ENCODE data around the gene PNPLA5. TPM values are rescaled to one million over a fixed set of nuclear protein-coding genes. Genes with fewer than 3 reads are reported as not detected.

Gene PNPLA5
- total and polyA plus RNA-seq, 2 of the 13 experiments (the other 11 are each of a cell fraction or from before 2014, with no cell fraction given) = not detected

DNA sequence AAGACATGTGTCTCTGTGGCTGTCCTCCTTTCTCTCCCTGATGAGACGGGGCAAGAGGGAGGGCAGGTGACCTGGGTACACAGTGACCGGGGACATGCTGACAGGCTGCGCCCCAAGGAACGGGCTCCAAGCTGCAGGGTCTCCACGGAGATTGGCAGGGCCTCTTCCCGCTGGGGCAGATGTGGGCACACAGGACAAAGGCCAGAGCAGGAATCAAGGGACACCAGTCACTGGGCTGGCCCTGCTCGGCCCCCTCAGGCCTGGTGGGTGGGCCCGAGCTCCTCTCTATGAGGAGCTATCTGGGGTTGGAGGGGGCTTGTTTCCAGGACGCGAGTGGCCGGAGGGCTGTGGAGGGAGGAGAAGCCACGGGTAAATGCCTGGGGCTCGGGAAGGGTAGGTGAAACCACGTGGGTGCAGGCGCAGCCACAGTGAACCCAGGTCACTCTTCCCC is 11.2 kb downstream of the PNPLA5 start:
- no peak for DNase-seq (ENCODE audit: low spot score)
- intact Hi-C loops (cut with micrococcal nuclease; ENCODE audit: unreplicated experiment) = no loop called here
- no TSS peak for BruUV-seq (replicated peaks)
- H2AFZ ChIP-seq (ENCODE audit: low read length) = no peak overlapping the region
- no peaks in the 10 kb centered on the region for H3K9me3 ChIP-seq (ENCODE audit: low read length)
- H3K27ac ChIP-seq (ENCODE audit: extremely low read length, insufficient read depth, low read length) = no peak overlapping the region
- H3K9ac ChIP-seq (ENCODE audit: insufficient read depth, low read depth, low read length) = no peak overlapping the region
- CTCF ChIA-PET (ENCODE audit: low intra/inter-chr PET ratio, low total read pairs) = no interaction called here
- H3K36me3 ChIP-seq (replicated peaks in 1 of 2; ENCODE audit: control insufficient read depth in 1 of 2, insufficient read depth in 2 of 2, low read length in 2 of 2) = no peaks in the 10 kb centered on the region
- H3K4me3 ChIP-seq (replicated peaks in 1 of 3; ENCODE audit: insufficient read depth in 1 of 3, low read depth in 2 of 3, low read length in 3 of 3) = no peak overlapping the region
- no peaks in the 10 kb centered on the region for H3K79me2 ChIP-seq (ENCODE audit: insufficient read depth, low read length)
- H4K20me1 ChIP-seq (ENCODE audit: insufficient read depth, low read length) = no peaks in the 10 kb centered on the region
- no peak overlapping the region for H3K4me2 ChIP-seq (ENCODE audit: low read depth, low read length)
- POLR2A ChIA-PET = no interaction called here
- WGBS (ENCODE audit: low lambda C conversion rate) = 17% methylated on average over 9 of the region's 15 CpGs
- no peak for ATAC-seq
- peaks cover 0 to 3% of the 10 kb centered on the region in 2 experiments; a peak in 3 of 5 replicates for H3K27me3 ChIP-seq (ENCODE audit: control insufficient read depth in 1 of 2, insufficient read depth in 2 of 2, low read length in 2 of 2)
- in situ Hi-C loops (cut with HindIII; ENCODE audit: extremely low pct_ligation_motif_present, low pct_unique_long_range_greater_than_20kb) = loop anchor here (25.0 kb wide), 1 partner anchor 757 kb away; no protein-coding TSS in a partner anchor
- TF ChIP-seq SP140L (CRISPR knock-in tag; IDR thresholded peaks at IDR 0.05; ENCODE audit: borderline replicate concordance) (no peak), ZNF790 (CRISPR knock-in tag; IDR thresholded peaks at IDR 0.05; ENCODE audit: borderline replicate concordance) (no peak), SRSF4 (IDR thresholded peaks at IDR 0.05; ENCODE audit: low read depth, low read length, poor library complexity, severe bottlenecking) (no peak), NCOR1 (IDR thresholded peaks at IDR 0.05; ENCODE audit: borderline replicate concordance, low read length) (no peak), BHLHE40 (IDR thresholded peaks at IDR 0.05; ENCODE audit: low read length) (no peak), ZNF564 (CRISPR knock-in tag; IDR thresholded peaks at IDR 0.05) (no peak), RAD21 (CRISPR knock-in tag; IDR thresholded peaks at IDR 0.05) (no peak), FOXC1 (CRISPR knock-in tag; IDR thresholded peaks at IDR 0.05; ENCODE audit: borderline replicate concordance) (no peak), CBX5 (CRISPR knock-in tag; IDR thresholded peaks at IDR 0.05; ENCODE audit: borderline replicate concordance) (no peak), POLR2AphosphoS5 (IDR thresholded peaks at IDR 0.05; ENCODE audit: low read depth, low read length) (no peak), AFF4 (CRISPR knock-in tag; IDR thresholded peaks at IDR 0.05) (no peak), TIGD3 (CRISPR knock-in tag; IDR thresholded peaks at IDR 0.05; ENCODE audit: borderline replicate concordance) (no peak), FIP1L1 (IDR thresholded peaks at IDR 0.05; ENCODE audit: borderline replicate concordance, insufficient read depth, low read depth, low read length) (no peak), SMARCE1 (IDR thresholded peaks at IDR 0.05; ENCODE audit: borderline replicate concordance) (no peak), ZNF614 (CRISPR knock-in tag; IDR thresholded peaks at IDR 0.05; ENCODE audit: borderline replicate concordance) (no peak), ZBTB37 (CRISPR knock-in tag; IDR thresholded peaks at IDR 0.05) (no peak)
- no peaks in the 10 kb centered on the region for H3K4me1 ChIP-seq (ENCODE audit: insufficient read depth, low read length)
- no peak for FAIRE-seq

Data from HepG2 (cell line).